GM19193 (cell line): ENCODE results near the gene SYT13.

Experiments
- POLR2A ChIP-seq: IDR thresholded peaks from 4 replicates; pipeline ENCODE4 v1.6.1; 2011; ENCODE audit not compliant: insufficient read depth, insufficient read length; ENCODE audit errors: extremely low read depth

Gene SYT13

DNA sequence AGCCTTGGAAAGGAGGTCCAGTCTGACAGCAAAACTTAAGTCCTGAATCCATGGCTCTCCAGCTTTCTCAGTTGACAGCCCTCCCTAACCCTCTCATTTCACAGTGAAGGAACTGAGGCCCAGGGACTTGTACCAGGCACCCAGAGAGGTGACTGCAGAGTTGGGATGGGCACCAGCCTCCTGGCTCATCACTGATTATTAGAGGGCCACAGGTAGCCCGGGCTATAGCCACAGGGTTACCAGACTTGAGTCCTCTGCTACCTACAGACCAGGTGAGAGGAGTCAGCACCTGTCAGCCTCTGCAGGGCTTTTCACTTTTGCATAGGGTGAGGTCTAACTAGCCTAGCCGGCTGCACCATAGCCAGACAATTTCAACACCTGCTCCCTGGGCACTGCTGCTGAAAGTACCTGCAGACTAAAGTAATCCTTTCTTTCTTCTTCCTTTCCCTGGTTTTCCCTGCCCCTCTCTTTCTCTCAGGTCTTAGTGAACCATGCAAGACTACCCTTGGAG lies 37.6 kb downstream of the SYT13 start:
- no peak for TF ChIP-seq POLR2A

DNA sequence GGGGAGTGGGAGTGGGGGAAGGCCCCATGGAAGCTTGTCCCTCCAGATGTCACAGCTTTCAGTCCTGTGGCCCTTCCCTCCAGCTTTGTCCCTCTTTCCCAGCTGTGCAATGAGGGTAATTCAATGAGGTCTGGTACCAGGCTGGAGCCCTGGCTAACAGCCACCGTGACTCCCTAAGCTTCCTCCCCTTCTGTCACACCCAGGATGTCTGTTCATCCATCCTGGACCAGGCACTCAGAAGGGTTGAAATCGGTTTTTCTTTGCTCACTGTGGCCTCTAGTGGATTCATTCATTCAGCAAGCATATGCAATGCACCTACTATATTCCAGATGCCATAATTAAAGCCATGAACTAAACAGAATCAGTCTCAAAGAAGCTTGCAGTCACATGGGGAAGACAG lies 38.7 kb downstream of the SYT13 start:
- TF ChIP-seq POLR2A: no peak

DNA sequence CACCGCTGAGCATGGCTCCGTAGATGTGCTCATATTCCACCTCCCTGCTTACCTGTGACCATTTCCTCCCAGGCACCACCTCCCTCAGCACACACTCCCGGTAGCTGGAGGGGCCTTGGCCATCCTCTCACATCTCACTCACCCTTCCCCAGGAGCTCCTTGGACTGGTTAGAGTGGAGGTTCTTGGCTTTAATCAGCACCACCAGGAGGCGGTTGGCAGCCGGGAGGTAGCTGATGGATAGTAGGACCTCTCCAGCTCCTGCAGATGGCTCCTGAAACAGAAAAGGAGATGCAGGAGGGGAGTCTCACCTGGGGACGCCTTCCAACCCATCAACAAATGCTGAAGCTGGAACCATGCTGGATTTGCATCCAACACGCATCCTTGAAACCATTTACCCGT lies 39.9 kb downstream of the SYT13 start:
- no peak for TF ChIP-seq POLR2A

DNA sequence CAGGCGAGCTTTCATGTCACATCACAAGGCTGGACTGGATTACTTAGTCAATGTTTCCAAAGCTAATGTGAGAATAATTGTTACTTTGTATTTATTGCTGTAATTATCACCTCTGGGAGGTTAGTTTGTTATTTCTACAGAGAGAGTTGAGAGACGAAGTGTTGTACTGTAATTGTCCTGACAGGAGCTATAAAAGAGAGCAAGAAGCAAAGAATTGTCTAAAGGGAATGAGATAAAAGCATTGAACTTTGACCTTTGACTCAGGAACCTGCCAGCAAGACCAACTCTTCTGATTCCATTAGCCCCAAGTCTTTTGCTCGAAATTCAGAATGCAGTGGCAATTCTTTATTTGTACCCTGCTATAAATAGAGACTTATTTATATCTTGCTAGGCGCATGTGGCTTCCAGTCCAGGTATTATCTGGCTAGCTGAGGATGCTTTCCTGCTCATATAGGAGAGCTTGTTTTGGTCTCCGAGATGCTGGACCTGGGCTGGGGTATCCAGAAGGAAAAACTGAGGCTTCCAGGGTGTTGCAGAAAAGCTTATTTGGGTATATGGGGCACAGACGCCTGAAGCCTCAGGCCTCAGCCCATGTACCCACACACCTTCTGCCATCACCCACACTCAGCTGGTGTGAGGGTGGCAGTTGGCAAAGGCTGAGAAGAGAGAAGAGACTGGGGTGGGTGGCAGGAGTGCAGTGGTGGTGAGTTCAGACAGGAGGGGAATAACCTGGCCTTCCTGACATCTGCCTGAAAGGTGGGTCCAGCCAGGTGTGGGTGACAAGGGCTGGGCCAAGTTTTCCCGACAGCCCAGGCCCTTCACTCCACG lies 40.7 kb downstream of the SYT13 start:
- no peak for TF ChIP-seq POLR2A

DNA sequence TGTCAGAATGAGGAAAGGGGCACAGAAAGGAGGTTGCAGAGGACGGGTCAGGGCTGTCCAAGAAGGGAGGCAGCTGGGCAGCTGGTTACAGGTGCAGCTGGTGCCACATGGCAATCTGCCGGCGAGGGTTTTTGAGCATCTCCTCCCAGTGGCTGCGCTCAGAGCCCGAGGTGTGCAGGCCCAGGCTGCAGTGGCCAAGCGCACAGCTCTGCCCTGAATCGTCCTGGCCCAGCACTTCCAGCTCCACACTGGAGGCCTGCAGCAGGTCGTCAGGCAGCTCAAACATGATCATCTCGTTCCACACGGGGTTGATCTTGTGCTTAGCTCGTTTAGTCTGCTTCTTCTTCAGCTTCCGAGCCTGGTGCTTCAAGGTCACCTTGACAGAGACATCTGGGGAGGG lies 42.2 kb downstream of the SYT13 start:
- TF ChIP-seq POLR2A: no peak

DNA sequence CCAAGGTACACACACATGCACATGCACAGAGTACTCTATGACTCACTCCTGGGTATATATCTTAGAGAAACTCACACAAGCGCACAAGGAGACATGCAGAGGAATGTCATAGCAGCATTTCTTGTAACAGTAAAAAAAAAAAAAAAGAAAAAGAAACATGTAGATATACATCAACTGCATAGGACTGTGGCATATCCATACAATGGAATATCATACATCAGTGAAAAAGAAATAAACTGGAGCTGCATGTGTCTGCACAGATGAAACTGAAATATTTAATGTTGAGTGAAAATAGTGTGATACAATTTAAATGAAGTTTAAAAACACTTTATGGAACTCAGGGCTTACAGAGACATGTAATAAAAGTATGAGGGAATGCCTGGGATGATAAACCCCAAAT lies 46.4 kb downstream of the SYT13 start:
- no peak for TF ChIP-seq POLR2A

DNA sequence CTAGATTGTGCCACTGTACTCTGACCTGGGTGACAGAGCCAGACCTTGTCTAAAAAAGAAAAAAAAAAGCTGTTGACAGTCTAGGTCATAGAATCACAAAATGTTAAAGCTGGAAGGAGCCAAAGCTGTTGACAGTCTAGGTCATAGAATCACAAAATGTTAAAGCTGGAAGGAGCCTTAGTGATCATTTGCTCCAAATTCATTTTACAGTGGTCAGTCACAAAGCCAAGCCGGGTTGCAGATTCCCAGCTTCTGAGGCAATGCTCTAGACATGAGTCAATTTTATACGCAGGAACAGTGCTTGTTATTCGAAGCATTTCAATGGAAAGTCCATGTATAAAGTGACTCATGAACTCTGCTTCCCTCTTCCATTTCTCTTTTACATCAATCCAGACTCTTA lies 47.4 kb downstream of the SYT13 start:
- TF ChIP-seq POLR2A: no peak

DNA sequence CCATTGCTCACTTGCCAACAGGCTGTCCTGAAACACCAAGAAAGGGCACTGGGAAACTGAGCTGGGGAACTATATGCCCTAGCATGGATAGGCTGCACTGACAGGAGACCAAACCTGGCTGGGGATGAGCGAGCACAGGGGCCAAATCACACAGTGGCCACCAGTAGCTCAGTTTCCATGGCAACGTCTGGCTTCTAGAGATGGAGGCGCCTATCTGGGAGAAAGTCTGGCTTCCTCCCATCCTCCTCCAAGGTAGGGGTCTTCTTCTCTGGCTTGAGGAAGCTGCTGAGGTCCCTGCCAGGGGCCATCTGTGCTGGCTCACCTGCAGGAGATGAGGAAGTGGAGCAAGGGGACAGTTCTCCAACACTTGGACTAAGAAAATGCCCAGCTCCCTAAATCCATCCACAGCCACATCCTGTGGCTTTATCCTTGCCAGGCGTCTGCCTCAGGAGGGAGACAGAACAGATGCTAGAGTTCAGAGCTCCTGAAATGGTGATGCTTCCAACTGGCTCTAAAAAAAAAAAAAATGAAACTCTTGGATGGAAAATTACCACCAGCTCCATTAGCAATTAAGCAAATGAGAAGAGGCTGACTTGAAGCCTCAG lies 48.3 kb downstream of the SYT13 start:
- TF ChIP-seq POLR2A: no peak

DNA sequence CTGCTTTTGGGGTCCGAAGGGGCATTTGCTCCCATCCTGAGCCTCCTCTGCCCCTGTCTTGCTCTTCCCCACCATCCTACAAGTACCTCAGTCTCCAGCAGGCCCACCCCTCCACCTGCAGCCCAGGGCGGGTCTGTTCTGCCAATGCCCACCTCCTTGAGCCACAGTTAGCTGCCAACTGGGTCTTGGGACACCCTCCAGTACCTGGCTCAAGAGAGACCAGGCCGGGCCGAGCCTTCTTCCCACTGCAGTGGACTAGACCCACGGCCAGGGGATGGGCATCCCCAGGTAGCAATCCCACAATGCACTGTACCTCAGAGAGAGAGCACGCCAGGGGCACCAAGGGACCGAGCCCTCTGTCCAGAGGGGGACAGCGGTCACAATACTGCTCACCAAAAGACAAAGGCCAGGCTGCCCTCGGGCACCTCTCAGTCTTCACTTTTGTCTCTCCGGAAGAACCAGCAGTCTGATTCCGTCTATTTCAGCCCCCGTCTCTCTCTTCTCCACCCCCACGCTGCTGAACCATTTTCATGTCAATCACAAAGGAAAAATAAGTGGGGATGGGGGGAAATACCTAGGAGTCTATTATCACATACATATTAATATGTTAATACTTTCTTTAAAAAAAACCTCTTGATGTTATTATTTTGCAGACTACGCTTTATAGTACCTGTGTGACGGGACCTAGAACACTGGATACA lies 51.7 kb downstream of the SYT13 start:
- no peak for TF ChIP-seq POLR2A

DNA sequence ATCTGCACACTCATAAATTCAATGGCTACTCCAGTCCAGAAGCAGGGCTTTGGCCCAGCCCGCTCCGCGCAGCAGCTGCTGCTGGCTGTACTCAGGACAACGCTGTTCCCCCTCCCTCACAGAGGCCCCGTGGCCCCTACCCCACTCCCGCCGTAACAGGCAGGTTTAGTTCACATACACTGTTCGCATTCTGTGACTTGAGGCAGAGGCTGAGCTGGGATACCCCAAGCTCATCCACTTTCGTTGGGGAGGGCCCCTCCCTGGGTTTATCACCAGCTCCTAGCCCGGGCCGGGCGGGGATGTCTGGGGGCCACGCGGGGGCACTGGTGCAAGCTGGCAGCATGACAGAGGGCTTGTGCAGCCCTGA lies 52.4 kb downstream of the SYT13 start:
- no peak for TF ChIP-seq POLR2A

DNA sequence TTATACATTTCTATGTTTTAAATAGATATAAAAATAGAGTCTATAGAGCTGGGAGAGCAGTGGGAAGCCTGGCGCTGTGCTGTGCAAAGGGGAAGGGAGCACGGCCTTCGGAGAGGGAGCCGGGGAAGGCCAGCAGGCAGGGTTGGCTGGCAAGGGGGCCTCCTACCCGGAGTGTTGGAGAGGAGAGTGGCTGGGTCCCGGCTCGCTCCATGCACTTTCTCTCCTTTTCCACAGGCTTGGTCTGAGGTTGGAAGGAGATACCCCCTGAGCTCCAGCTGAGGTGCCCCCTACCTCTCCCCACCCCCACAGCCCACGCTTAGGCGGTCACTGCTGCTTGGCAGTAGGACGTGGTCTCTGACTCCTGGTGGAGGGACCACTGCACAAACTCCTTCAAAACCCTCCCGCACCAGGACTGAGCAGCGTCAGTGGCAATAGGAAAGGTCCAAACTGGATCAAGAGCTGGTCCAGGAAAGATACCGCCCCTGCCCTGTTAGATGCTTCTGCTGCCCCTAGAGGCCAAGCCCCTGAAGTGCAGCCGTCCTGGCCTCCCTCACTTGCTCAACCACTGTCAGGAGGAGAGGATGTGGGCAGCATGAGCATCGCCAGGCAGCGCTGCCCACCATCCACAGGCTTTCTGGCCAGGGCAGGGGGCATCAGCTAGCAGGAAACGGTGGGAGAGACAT lies 52.9 kb downstream of the SYT13 start:
- no peak for TF ChIP-seq POLR2A

DNA sequence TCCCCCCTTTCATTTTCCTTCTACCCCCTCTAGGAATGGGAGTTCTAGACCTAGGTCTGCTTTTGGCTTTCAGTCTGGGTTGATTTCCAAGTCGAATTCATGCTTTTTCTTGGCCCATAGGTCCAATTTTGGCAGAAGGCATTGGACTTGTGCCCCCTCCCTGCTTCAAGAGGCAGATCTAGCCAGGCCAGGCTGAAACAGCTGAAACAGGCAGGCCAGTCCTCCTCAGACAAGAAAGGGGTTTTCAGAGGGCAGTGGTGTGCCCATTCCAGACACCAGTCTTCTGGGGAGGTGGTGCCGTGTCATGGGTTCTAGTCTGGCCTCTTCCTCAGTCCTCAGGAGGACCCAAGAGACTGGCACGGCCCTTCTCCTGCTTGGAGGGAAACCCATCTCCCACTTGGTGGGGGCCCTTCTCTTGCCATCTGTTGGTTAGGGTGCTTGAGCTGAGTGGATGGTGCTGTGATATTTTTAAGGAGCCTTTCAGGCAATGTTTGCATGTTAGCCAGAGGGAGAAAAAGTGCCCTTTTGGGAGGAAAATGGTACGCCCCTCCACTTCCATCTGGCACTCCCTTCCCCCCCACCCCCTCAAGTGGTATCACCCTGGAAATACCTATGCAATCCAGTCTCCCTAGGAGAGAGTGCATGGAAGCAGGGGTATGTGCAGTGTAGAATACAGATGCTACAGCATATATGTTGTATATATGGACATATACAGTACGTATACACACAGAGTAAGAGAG lies 53.6 kb downstream of the SYT13 start:
- no peak for TF ChIP-seq POLR2A

DNA sequence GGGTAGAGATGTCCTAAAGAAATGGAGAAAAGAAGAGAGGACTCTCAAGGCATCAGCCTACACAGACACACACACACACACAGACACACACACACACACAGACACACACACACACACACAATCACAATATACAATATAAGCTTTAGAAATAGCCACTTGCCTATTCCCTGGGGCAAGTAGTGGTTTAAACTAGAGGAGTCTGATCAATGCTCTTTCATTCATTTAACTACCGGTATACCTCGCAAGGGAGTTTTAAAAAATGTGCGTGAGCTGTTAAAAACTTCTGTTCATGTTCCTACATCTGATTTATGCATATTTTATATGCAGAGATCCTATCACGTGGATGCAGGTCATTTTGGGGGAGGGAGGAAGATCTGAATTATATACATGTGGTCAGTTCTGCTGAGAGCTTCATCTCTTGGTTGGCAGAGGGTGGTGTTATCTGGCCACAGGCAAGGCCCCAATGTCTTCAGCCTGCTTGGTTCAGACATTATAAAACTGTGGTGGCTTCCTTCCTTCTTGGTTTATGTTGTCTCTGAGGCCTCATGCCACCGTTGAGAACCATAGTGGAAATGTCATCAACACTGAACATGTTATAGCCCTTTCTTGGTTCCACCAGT lies 56.6 kb downstream of the SYT13 start:
- no peak for TF ChIP-seq POLR2A

DNA sequence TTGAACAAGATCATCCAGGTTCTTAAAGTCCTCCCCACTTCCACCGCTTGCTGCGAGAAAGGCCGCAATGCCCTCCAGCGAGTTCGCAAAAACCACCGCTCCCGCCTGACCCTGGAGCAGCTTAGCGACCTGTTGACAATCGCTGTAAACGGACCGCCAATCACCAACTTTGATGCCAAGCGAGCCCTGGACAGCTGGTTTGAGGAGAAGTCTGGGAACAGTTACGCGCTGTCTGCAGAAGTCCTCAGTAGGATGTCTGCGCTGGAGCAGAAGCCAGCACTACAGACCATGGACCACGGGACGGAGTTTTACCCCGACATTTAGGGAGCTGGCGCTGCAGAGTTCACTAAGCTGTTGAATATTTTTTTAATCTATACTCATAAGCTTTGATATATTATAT lies 58.3 kb downstream of the SYT13 start:
- no peak for TF ChIP-seq POLR2A
